Measurements from ENCODE around the gene GCSH.

Gene GCSH

DNA sequence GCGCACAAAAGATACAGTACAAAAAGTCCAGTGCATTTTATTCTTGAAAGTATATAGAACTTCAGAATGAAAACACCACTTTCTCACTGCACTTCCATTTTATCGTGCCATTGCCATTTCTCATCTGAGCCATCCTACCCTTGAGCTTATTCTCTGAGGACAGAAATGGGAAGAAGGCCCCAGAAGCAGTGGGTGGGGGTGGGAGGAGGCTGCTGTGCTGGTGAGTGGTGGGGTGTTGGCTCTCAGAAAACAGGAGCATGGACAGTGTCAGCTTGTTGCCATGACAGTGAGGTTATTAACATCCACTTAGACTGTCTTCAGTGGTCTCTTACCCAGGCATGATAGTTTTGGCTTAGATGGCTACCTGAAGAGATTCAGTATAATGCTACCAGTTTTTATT, 56.1 kb downstream of the GCSH start:
- DNase-seq: no peak

DNA sequence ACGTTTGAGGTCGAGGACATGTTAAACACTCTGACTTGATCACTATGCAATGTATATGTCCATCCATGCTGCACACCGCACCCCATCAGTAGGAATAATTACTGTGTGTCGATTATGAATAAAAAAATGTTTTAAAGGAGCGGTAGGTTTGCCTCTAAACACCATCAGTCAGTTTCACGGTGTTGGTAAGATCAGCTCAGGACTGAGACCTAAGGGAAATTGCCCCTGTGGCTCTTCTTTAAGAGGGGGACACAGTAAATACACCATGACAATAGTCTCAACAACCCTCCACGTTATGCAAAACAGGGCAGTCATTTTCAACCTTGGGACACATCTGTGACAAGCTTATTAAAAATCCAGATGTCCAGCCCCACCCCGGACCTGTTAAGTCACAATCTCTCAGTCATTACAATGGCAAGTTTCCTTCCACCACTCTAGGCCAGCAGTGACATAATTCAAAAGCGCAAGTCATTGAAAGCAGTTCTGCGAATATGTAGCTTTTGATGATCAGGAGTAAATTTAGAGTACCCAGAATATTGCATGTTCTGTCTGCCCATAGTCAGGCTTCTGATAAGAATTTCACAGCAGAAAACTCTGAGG, 59.3 kb downstream of the GCSH start:
- no peak for DNase-seq

DNA sequence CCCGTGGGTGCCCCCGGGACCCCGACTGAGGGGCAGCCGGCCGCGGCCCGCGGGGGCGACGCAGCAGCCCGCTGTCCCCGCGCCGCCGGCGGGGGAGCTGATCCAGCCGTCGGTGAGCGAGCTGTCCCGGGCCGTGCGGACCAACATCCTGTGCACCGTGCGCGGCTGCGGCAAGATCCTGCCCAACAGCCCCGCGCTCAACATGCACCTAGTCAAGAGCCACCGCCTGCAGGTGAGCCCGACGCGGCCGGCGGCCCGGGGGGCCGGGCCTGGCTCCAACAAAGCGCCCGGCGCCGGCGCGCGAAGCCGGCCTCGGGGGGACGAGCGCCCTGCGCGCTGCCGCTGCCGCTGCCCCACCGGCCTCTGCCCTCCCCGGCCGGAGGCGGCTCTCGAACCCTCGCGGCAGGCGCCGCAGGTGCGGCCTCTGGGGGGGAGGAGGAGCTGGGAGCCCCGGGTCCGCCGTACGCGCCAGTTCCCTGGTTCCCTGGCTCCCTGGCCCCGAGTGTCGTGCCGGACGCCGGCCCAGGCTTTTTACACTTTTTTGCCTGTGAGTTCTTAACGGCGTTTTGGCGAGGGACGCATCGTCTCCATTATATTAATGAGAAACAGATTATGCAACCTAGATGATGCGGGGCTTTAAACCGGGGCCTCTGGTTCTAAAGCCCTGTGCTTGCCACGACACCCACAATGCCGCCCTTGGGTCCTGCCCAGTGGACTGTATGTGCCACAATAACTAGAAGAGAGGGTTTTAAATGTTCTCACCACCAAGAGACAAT, 60.0 kb downstream of the GCSH start:
- peak; percentile 18 for DNase-seq

DNA sequence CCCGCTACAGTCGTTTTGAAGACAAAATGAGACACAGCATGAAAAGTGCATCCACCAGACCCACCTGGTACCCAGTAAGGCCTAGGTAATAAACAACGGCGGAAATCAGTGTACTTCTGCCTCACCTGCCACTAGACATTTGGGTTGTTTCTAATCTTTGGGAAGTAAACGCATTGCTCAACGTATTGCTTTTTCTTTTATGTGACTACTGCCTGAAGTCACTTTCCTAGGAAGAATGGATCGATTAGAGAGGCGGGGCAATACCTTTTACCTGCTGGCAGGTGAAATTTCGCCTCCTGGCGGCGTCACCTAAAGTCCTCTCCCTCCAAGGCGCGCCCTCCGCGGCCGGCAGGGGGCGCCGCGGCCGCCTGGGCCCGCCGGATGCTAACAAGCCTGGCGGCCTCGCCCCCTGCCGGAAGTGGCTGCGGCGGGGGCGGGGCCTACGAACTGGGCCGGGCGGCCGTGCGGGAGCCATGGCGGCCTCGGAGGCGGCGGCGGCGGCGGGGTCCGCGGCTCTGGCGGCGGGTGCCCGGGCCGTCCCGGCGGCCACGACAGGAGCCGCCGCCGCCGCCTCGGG, 60.7 kb downstream of the GCSH start, which contains the start of gene ATMIN:
Gene ATMIN, plus strand, starts transcription at position 445 of the 577 bp plus-strand sequence. Its CDS starts 29 bp downstream, at position 474.
- peak; percentile 81 for DNase-seq

All from activated T-cell treated with anti-CD3 and anti-CD28 coated beads for 4 hours (primary cell).